Retina (tissue), 1 donor: ENCODE results near the gene ACAD8.
"Not testable (repeated sequence)": the region's sequence is repeated elsewhere in the genome, so short reads cannot be mapped to it uniquely, and the experiment has no call there.

Source experiments
- DNase-seq: peaks from one replicate; pipeline ENCODE4 v3.0.0-alpha.2; 2016

Gene ACAD8

DNA sequence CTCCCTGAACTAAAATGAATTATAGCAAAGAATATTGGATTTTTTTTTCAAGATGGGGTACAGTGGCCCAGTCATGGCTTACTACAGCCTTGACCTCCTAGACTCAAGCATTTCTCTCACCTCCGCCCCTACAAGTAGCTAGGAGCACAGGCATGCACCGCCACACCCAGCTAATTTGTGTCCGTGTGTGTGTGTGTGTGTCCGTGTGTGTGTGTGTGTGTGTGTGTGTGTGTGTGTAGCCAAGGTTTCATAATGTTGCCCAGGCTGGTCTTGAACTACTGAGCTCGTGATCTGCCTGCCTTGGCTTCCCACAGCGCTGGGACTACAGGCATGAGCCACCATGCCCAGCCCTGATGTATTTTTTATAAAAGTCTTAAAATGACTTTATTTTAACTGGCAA, 12.8 kb upstream of the ACAD8 start:
- DNase-seq, result no peak

DNA sequence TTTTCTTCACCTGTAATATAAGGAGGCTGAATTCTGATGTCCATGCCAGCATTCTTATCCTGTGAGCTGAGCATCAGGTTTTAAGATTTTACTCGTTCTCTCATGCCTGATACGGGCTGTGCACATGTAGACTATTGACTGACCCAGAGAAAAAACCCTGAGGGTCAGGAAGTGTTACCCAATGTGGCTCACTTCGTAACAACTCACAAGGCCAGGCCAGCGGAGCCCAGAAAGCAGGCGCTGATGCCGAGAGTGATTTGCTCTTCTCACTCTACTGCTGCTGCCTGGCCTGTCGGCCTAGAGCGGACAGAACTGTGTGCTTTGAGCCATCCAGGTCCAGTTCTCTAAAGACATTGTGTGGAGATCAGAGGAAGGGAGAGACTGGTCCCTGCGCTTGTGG, 11.0 kb upstream of the ACAD8 start:
- no peak for DNase-seq

DNA sequence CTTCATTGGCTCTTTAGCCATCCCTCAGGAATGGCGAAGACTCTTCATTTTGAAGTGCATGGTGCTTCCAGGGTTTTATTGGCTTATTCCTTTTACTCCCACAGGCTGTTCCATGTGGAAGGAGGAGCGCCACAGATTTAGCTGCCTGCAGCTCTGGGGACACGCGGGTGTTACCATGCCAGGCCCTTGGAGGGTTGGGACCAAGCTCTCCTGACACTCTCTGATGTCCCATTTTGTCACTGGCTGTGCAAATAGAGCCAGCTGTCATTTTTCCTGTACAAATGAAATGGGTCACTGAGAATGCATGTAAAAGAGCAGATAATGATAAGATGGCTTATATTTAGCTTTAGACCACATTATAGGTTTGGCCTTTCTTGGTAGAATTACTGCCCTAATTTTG, 9.5 kb upstream of the ACAD8 start:
- no peak for DNase-seq

DNA sequence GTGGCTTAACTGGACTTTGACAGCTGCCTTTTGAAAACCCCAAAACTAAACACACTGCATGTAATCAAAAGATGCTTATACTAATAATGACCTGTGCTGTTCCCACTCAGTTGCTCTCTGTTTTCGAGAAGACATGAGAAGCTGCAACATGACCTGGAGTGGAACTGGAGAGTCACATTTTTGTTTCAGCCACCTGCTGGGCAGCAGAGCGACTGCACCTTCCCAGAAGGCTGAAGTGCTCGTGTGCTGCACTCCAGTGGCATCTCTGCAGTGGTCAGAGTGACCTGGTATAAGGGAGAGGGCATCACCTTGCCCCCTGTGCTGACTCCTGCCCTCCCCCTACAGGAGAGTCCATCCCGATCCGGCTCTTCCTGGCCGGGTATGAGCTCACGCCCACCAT, 8.8 kb upstream of the ACAD8 start:
- no peak for DNase-seq

DNA sequence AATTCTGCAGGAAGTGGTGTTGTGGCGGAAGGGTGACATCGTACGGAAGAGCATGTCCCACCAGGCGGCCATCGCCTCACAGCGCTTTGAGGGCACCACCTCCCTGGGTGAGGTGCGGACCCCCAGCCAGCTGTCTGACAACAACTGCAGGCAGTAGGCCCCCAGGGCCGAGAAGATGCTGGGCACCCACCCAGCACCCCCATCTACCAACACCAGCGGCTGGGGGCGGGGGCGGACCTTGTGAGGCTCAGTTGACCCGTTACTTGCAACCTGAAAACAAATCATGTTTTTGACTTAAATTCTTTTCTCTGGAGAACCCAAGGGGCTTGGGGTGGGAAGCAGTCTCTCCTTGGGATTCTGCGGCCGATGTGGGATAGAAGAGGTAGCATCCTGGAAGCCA, 7.9 kb upstream of the ACAD8 start:
- DNase-seq, result no peak

DNA sequence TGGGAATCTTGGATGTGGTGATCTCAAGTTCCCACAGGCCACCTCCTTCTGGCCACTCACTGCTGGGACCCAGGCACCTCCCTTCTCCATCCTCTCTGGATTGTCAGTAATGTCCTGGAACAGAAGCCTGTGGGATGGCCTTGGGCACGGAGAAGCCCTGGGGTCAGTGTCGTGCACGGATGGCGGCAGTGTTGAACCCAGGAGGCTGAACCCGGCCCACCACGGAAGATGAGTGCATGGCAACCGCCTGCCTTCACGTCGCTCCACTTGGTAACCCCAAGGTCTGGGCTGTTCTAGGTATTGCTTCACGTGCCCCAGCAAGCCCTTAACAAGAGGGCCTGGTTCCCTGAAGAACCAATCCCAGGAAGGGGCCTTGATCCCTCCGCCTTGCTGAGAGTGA, 7.3 kb upstream of the ACAD8 start:
- DNase-seq, result no peak

DNA sequence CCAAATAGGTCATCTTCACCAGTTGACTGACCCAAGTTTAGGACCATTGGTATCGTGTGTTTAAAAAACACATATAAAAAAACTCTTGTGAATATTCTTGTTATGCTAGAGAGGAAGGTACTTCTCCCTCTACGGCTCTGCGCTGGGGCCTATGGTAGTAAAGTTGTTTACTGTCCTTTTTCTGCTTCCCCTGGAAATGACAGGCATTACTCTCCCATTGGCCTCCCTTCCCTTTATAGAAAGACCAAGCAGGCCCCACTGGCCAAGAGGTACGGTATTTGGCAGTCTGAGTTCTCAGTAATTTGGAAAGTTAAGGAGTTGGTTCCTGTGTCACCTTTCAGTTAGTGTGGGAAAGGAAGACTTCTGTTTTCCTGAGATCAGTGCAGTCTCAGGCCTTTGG, 6.7 kb upstream of the ACAD8 start:
- DNase-seq, result no peak

DNA sequence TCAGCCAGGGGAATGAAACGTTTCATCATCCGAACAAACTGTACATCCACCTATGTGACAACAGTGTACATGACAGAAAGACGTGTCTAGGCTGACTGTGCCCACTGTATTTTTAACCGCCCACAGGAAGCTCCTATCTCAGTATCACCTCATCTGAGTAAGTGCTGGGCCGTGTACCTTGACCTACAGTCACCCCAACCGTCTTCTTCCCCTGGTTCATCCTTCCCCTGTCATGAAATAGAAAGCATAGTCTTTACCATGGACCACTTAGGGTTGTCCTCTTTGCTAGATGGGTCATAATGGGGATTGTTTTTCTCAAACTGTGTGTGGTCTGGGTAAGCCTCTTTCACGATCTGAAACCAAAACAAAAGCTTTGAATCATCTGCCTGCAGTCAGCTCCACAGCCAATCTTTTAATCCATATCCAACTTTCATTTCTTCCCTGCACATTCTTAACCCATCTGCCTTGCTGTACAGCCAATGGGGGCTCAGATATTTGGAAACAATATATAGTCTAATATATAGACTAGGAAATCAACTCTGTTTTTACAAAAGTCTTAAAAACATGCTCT, 4.4 kb upstream of the ACAD8 start:
- DNase-seq, result no peak

DNA sequence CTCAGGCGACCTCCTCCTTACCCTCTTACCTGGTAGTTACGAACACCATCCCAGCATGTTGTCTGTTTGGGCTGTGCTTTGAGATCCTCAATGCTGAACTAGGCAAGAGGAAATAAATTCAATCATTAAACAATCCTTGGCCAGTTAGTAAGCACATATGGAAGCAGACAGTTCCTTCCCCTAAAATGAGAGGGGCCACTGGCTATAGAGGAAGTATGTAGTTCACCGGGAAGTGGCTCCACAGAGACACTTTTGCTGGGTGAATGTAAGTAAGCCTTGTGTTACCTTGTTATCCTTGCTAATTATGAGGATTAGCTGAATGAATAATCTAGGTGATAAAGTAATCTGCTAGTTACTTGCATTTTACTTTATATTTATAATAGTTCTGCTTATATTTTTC, 3.1 kb upstream of the ACAD8 start:
- no peak for DNase-seq

DNA sequence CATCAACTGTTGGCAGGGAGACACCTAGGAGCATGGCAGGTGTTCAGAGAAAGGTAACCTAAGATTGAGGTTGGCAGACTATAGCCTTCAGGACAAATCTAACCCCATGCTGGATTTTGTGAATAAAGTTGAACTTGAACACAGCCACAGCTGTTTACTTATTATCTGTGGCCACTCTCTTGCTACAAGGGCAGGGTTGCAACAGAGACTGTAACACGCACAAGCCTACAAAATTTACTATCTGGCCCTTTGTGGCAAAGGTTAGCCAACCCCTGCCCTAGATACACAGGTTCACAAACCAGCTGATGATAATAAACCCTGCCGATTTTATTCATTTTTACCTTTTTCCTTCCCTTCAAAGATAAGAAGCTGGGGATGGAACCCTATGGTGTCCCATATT, 2.7 kb upstream of the ACAD8 start:
- DNase-seq, result no peak

DNA sequence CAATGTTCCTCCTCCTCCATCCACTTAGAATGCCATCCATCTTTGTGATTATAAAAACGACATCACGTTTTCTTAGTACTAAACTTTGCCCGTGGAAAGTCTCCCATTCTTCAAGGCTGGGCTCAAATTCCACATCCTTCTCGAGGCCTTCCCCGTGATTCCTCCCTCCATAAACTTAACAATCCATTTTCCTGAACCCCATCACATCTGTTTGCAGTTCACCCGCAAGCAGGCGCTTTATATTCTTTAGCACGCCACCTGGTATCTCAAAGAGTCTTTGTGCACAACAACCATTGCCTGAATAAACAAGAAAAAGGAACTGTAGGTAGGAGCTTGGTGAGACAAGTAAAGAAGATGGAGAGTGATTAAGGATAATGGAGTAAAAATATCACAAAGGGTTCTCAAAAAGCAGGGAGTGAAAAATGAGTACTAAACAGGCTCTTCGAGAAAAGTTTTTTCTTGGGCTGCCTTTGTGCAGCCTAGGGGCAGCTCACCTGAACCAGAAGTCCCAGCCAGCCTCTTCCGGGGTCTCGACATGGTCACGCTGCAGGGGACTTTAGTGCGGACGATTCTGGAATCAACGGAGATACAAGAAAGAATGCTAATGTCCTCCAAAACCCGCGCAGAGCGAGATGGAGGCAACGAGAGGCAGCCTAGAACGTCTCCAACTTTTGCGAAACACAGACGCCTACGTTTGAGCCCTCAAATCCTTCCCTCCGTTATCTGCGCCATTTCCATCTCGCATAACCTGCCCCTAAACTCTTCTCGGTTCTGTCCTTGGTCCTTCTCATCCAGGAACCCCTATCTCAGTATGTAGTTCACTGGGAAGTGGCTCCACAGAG, 801 bp upstream of the ACAD8 start:
- DNase-seq, result no peak

DNA sequence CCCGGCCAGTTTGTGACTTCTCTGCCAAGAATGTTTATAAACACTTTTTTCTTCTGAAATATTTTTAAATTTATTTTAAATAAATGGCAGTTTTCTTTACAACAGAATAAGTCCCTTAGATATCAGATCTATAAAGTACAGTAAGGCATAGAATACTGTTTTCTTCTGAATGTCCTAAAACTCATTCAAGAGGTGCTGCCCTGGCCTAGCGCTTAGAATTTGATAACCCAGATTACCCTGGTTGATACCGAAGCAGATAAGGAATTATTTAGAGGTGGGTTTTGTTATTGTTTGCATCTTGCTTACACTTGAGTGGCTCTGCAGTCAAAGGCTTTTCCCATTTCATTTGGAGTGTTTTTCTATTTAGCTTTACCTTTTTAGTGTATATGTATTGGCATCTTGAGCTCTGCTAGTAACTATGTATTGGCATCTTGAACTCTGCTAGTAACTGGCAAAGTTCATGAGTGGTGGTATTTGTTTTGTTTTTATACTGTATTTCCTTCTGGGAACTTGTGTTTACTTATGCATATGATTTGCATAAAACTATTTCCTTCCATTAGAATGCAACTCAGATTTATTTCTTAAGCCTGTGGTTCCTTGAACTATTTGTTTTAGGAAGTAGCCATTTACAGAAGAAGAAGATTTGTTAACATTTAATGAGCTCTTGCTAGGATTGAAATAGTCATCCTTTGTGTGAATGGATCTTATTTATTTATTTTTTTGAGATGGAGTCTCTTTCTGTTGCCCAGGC, 1.2 kb downstream of the ACAD8 start:
- no peak for DNase-seq

DNA sequence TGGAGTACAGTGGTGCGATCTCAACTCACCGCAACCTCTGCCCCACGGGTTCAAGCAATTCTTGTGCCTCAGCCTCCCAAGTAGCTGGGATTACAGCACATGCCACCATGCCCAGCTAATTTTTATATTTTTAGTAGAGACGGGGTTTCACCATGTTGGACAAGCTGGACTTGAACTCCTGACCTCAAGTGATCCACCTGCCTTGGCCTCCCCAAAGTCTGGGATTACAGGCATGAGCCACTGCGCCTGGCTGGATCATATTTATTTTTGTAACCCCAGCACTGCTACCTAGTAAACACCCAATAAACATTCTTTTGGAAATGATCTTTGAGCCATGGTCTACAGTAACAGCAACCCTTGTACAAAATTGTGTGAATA, 1.8 kb downstream of the ACAD8 start:
- not testable (repeated sequence) for DNase-seq

DNA sequence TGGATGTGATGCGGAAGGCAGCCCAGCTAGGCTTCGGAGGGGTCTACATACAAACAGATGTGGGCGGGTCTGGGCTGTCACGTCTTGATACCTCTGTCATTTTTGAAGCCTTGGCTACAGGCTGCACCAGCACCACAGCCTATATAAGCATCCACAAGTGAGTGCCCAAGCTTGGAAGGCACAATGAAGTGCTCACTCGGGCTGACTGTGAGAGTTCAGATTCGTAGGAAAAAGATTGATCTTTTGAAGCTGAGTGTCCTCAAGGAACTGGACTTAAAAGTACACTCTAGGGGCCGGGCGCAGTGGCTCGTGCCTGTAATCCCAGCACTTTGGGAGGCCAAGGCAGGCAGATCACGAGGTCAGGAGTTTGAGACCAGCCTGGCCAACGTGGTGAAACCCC, 3.7 kb downstream of the ACAD8 start:
- no peak for DNase-seq

DNA sequence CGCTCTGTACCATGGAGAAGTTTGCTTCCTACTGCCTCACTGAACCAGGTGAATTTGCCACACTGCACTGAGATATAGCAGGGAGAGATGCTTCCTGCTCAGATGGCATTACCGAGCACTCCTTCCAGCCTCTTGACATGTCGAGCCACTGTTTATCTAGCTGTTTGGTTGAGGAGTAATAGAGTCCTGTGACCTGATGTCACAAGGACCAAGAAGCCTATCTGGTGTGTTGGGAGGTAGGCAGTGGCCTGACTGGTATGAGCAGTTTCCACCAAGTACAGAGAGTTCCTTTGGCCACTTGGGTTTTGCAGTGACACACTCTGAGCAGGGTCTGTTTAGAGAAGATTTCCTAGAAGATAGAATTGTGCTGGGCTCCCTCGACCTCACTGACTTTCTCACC, 5.2 kb downstream of the ACAD8 start:
- no peak for DNase-seq

DNA sequence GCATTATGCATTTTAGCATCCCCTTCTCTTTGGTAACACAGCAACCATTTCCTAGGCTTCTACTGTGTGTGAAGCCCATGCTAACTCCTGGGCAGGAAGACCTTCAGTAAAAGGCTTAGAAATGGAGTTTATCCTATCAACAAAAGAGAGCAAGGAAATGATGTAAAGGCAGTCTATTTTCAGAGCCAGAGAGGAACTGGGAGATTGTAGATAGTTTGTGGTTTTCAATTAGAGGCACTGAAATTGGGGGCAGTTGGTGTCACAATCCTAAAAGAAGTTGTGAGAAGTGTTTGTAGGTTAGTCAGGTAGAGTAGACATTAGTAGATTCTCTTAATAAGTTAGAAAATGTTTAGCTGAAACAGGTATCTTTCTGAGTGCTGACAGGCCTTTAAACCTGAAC, 7.1 kb downstream of the ACAD8 start:
- no peak for DNase-seq

DNA sequence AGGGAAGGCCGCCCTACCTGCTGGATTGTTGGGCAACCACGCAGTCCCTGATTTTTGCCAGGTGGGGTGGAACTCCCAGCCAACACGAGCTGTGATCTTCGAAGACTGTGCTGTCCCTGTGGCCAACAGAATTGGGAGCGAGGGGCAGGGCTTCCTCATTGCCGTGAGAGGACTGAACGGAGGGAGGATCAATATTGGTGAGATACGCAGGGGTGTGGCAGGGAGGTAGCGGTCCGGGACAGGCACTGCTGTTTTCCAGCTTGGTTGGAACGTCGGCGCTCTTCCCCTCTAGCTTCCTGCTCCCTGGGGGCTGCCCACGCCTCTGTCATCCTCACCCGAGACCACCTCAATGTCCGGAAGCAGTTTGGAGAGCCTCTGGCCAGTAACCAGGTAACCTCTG, 7.6 kb downstream of the ACAD8 start:
- no peak for DNase-seq

DNA sequence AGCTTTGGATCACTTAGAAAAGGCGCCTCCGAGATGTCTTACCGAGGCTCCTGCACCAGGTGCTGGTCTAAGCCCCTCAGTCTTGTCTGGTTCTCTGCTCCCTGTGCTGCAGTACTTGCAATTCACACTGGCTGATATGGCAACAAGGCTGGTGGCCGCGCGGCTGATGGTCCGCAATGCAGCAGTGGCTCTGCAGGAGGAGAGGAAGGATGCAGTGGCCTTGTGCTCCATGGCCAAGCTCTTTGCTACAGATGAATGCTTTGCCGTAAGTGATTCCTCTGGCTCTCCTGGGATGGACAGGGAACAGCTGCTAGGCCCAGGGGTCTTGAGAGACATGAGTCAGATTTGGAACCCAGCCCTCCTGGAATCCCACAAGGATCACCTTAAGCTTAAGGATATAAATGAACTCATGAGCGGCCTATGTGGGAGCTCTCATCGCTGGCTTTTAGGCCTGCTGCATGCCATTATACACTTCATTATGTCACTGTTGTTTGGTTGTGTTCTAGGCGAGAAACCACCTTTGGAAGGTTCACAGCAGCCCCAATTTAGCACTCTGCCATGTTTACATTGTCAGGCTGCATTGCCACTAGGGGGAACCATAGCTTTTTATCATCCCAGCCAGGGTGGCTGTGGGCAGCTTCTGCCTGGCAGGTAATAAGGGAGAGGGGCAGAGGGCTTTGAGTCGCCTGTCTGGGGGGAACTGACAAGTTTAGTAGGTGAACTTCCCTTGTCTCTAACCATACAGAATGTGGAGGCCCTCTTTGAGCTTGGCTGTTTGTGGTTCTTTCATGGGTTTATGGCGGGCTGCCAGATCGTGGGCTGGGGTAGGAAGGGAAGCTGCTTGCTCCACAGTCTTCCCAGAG, 8.5 kb downstream of the ACAD8 start:
- no peak for DNase-seq

DNA sequence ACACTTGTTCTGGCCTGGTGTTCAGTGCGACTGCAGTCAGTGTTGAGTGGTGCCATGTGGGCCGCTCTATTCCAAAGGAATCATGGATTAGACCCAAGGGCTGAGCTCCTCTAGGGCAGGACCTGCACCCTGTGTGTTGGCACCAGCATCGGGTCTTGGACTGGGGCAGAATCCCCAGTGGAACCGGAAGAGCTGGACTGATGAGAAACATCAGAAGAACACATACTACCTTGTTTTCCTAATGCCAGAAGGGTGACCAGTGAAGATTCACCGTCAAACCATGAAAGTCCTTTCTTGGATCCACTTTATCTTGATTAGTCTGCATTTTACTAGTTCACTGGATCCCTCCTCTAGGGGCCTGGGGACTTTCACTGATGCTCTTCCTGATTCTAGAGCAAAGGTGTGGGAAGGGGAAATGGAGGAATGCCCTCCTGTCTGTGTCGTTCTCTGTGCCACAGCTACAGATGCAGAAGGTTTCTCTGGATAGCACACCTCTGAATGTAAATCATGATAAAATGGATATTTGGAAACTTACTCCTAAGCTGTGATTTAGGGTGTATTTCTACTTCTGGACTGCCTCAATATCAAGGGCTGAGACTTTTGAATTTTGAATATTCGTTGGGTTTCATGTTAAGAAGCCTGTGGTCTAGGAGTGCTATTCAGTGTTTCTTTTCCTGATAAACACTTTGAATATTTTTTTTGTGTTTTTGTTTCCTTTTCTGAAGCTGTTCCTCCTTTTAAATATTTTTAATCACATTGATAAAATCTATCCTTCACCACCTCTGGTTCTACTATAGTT, 11.8 kb downstream of the ACAD8 start:
- DNase-seq, result no peak

DNA sequence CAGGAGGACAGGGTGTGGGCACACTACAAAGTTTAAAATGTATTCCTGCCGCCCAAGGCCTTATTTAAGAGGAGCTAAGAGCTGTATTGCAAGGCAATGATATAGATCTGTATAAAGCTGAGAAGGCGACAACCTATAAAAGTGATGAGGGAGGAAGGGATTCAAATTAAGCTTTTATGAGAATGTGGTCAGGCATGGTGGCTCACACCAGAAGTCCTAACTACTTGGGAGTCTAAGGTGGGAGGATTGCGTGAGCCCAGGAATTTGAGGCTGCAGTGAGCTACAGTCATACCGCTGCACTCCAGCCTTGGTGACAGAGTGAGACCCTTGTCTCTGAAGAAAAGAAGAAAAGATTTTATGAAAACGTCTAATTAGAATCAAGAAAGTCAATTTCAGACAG, 13.1 kb downstream of the ACAD8 start:
- DNase-seq, result no peak

DNA sequence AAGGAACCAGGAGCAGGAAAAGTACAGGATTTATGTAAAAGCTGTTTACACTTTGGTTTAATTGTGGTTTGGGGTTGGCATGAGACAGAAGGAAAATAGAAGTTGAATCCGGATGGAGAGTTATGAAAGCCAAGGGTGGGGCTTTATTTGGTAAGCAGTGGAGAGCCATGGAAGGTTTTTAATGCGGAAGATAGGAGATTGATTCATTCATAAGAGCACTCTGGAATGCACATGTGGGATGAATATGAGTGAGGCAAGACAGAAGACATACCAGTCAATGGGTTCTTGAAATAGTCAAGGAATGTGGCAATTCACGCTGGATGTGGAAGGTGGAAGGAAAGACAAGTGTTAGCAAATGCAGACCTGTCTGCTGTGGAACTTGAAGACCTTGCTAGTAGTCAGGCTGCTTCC, 13.5 kb downstream of the ACAD8 start:
- DNase-seq, result no peak

DNA sequence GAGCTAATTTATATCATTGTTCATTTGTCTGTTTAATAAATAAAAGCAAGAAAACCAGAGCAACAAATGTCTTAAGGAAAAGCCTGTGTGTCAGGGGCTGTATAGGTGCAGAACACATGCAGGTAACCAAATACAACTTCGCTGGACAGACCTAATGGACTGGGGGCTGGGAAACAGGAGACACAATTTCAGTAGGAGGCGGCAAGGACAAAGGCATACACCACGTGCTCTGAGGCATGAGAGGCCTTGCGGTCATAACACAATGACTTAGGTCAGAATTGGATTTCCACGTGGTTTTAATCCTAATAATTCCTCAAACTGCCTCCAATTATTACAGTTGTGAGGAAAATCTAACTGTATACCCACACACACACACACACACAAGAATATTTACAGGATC, 14.1 kb downstream of the ACAD8 start:
- no peak for DNase-seq
